Mammary epithelial cell (primary cell): Measurements from ENCODE around the gene KRTAP5-8.

Experiments
- CTCF ChIP-seq, 2 donors: IDR thresholded peaks in 1 of 2; conservative IDR thresholded peaks in 1 of 2; 2 replicates each; pipeline ENCODE4 v1.5.1; 2011 to 2012; ENCODE audit warnings: inconsistent platforms in 2 of 2, low read length in 2 of 2, mild to moderate bottlenecking in 2 of 2, control low read depth in 1 of 2, low read depth in 1 of 2; ENCODE audit not compliant: insufficient read depth in 1 of 2; ENCODE audit errors: extremely low read depth in 1 of 2
- EZH2 ChIP-seq: IDR thresholded peaks from 2 replicates; pipeline ENCODE4 v1.6.1; 2012; ENCODE audit warnings: low read length, inconsistent platforms, borderline replicate concordance

- TF ChIP-seq CTCF (conservative IDR thresholded peaks at IDR 0.05 in 1 of 2, IDR thresholded peaks at IDR 0.05 in 1 of 2; ENCODE audit: extremely low read depth in 1 of 2, insufficient read depth in 1 of 2, low read depth in 1 of 2, low read length in 2 of 2) (no peak), EZH2 (no peak)
Observed at GRCh38 chr11:71498091-71498490, 39.7 kb upstream of the KRTAP5-8 start.
